ENCODE data around the gene CEP57.

Gene CEP57

GRCh38 chr11:95766701-95767100 lies 23.6 kb upstream of the CEP57 start:
- TF ChIP-seq CTCF (IDR thresholded peaks at IDR 0.05; ENCODE audit: low read depth, low read length, missing control alignments), result no peak
- H3K4me3 ChIP-seq (ENCODE audit: low read depth, low read length), result no peak overlapping the region
- DNase-seq (ENCODE audit: low read depth), result no peak

GRCh38 chr11:95767498-95767897 lies 22.8 kb upstream of the CEP57 start:
- H3K4me3 ChIP-seq (ENCODE audit: low read depth, low read length), result no peak overlapping the region
- no peak for DNase-seq (ENCODE audit: low read depth)
- TF ChIP-seq CTCF (IDR thresholded peaks at IDR 0.05; ENCODE audit: low read depth, low read length, missing control alignments), result no peak

GRCh38 chr11:95768521-95768920 lies 21.8 kb upstream of the CEP57 start:
- H3K4me3 ChIP-seq (ENCODE audit: low read depth, low read length), result no peak overlapping the region
- no peak for DNase-seq (ENCODE audit: low read depth)
- no peak for TF ChIP-seq CTCF (IDR thresholded peaks at IDR 0.05; ENCODE audit: low read depth, low read length, missing control alignments)

- no peak overlapping the region for H3K4me3 ChIP-seq (ENCODE audit: low read depth, low read length)
- TF ChIP-seq CTCF (IDR thresholded peaks at IDR 0.05; ENCODE audit: low read depth, low read length, missing control alignments), result no peak
Observed at GRCh38 chr11:95776859-95777258, 13.4 kb upstream of the CEP57 start.

GRCh38 chr11:95778699-95779098 lies 11.6 kb upstream of the CEP57 start:
- DNase-seq (ENCODE audit: low read depth), result no peak
- H3K4me3 ChIP-seq (ENCODE audit: low read depth, low read length), result no peak overlapping the region
- TF ChIP-seq CTCF (IDR thresholded peaks at IDR 0.05; ENCODE audit: low read depth, low read length, missing control alignments), result no peak

More at GRCh38 chr11:95776859-95777258, 13.4 kb upstream of the CEP57 start:
- no peak for DNase-seq (ENCODE audit: low read depth)

GRCh38 chr11:95780544-95780943 lies 9.8 kb upstream of the CEP57 start:
- H3K4me3 ChIP-seq (ENCODE audit: low read depth, low read length), result no peak overlapping the region
- DNase-seq (ENCODE audit: low read depth), result no peak
- no peak for TF ChIP-seq CTCF (IDR thresholded peaks at IDR 0.05; ENCODE audit: low read depth, low read length, missing control alignments)

GRCh38 chr11:95788921-95789505 lies 1.3 kb upstream of the CEP57 start:
- H3K4me3 ChIP-seq (ENCODE audit: low read depth, low read length), result peak overlapping the region; percentile 89
- no peak for DNase-seq (ENCODE audit: low read depth)
- TF ChIP-seq CTCF (IDR thresholded peaks at IDR 0.05; ENCODE audit: low read depth, low read length, missing control alignments), result peak; percentile 34
